HG03354 (cell line): ENCODE results near the gene AQR.

ENCODE experiments used
- ATAC-seq: cut with Tn5 transposase; IDR thresholded peaks from one replicate; pipeline ENCODE4 v1.9.1; 2021; ENCODE audit warnings: mild to moderate bottlenecking; ENCODE audit not compliant: unreplicated experiment, poor library complexity, severe bottlenecking

Gene AQR

GRCh38 chr15:34889476-34889875, 80.1 kb downstream of the AQR start:
- no peak for ATAC-seq

DNA sequence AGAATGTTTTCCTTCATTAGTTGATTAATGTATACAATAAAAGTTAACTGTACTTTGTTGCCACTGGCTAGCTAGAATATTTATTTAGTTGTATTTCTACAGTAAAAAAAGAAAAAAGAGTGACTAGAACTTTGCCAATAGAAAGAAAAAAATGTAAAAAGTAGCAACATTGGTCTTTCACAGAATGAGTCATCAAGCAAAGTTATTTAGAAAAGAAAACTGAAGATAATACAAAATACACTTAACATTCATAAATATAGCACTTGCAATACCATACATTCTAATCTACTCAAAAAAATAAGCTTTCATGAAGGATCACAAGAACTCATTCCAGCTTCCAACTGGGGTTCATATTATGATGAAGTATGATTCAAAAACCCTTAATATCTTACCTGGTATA, 83.4 kb downstream of the AQR start:
- no peak for ATAC-seq

- no peak for ATAC-seq
Measured at GRCh38 chr15:34883633-34884032, 85.9 kb downstream of the AQR start.

DNA sequence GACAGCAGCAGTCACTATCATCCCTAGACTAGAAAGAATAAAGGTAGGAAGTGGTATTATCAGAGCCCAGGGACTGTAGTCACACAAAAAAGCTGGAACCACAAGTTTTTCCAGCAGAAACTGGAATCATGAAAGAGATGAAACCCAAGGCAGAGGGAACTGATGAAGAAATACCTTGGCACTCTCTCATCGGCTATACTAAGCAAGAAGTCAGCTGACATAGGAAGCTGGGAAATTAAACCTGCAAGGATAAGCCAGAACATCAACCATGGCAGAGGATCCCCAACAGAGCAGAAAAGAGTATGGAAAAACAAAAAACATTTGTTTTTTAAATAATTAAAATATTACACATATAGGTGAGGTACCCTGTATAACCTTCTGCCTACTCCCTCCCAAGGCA, 86.5 kb downstream of the AQR start:
- no peak for ATAC-seq

DNA sequence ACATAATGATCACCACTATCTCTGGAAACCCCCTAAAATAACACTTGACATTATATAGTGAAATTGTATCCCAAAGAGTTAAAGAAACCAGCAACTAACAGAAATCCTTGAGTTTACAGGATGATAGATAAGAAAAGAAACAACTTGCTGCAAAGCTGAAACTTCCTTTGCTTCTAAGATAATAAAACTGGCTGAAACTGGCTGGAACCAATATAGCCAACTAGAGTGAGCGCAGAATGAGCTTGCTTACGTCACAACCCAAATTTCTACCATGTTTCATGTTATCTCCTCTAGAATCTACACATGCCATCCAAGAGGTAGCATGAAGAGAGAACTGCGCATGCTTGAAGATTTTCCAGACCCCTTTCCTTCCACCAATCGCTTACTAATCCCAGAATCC, 90.4 kb downstream of the AQR start:
- no peak for ATAC-seq

GRCh38 chr15:34876640-34877039, 92.9 kb downstream of the AQR start:
- no peak for ATAC-seq

DNA sequence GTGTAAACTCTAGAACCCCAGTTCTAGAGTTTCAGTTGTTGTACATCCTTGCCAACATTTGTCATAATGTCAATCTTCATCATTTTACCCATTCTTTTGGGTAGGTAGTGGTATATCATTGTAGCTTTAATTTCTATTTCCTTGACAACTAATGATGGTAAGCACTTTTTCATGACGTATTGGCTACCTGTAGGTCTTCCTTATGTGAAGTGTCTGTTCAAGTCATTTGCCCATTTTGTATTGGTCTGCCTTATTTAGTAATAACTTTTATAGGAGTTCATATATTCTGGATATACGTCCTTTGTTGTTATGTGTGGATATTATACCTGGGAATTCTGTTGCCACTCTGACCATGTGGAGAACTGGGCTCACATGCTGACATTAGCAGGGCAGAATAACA, 100.4 kb downstream of the AQR start:
- ATAC-seq = no peak

- no peak for ATAC-seq
Measured at GRCh38 chr15:34865531-34865930, 104.0 kb downstream of the AQR start.

DNA sequence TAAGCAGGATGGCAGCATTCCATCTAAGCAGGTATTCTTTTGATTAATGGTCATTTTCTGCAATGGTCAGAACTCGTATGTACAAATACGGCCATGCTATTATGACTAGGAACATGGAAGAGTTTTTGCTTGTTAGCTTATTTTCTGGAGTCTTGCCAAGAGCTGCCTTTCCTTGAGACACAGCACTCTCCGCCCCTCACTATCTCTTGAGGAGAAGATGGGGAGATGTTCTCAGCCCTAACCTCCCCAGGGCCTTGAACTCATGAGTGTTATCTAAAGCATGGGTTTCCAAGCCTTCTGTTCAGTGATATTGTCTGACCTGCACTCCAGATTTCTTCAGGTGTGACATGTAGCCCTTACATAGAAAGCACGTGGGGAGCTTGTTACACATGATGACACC, 108.3 kb downstream of the AQR start:
- ATAC-seq = no peak

DNA sequence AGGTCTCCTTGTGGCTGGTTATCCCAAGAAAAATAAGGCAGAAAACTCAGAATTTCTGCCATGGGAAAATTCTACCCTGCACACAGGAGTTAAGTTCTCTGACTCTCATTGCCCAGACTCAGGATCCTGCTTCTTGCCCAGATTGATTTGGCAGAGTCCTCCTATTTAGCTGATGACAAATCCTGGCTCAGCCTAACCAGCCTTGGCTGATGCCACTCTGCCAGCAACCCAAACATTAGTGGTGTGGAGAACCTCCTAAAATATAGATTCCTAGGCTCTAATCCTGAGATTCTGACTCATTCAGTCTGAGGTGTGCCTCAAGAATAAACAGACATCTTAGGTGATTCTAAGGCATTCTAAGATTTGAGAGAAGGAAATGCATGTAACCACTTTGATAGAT, 113.6 kb downstream of the AQR start:
- no peak for ATAC-seq

GRCh38 chr15:34855413-34855812, 114.1 kb downstream of the AQR start:
- no peak for ATAC-seq

DNA sequence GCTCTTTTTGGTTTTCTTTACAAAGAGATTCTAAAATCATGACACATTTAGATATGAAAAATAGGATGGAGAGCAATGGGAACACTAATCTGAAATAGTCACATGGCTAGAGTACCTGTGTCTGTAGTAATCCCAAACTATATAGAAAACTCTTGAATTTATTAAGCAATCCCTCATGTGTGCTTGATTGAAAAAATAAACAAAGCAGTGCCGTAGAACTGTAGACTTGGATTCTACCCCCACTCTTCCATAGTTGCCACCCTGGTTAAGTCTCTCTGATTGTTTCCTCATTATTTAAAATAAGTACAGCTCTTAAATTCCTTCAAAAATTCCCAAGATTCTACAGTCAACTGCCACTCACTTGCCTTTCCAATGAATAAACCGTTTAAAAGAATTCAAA, 115.3 kb downstream of the AQR start:
- ATAC-seq = no peak

DNA sequence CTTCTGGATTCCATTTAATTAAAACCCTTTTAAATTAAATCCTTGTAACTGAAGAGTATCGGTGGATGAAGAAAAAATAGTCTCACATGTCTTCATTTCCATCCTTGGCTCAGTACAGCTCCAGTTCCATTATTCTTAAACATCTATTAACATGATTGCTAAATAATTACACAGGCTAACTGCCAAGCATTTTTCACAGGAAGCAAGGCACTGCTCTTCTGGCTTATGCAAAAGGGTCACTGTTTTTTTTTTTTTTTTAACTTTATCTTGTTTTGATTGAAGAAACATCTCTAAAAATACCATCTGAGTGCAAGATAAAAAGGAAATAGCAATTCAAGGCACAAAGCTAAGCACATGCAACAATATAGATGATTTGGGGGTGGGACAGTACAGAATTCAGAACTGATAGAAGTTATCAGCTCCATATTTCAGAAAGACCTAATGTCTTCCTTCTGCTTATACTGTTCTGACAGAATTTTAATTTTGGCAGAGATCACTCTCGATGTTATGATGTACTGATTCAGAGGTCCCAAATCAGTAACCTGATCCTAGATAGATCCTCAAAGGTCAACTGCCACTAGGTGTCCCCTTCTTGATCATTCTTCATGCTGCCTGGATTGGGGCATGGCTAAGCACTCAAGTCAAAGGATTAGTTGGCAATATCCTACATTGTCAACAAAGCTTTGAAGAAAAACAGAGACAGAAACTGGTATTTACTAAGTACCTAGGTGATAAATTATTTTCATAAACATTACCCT, 116.4 kb downstream of the AQR start:
- ATAC-seq = no peak

- ATAC-seq = no peak
Measured at GRCh38 chr15:34851751-34852150, 117.8 kb downstream of the AQR start.

DNA sequence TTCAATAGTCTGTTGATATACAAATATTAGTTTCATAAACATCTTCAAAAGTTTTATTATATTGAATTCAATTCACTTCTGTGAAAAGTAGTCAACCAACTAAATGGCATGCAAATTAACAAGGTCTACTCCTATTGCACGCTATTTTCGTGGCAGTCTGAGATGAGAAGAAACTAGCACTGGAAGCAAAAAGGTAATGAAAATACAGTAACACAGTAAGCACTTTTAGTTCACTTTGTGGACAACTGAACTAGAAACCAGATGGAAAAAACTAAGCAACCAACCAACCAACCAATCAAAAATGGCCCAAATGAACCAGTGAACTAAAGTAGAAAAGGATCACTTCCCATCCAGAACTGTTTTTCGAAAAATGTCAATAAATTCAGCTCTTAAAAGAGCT, 118.5 kb downstream of the AQR start:
- no peak for ATAC-seq

GRCh38 chr15:34850121-34850520, 119.4 kb downstream of the AQR start:
- ATAC-seq = no peak

DNA sequence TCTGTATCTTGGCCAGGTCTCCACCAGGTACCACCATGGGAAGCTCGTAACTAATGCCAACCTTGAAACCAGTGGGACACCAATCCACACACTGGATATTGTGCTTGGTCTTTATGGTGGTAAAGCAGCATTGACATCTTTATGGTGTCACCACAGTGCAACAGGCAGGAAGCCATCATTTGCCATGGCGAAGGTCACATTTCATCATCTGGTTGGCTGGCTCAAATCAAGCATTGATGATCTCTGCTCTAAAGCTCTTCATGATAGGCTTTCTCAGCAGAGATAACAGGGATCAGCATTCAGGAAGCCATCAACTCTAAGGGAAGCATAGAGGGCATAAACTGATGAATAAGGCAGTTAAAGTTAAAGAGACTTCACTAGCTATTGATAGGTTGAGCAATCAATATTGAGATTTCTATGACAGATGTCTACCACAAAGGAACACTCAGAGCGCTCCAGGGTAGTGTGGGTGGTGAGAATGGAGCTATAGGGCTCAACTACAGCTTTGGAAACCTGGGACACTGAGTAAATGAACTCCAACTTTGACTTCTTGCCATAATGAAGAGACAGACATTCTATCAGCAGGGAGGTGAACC, 120.1 kb downstream of the AQR start:
- no peak for ATAC-seq

GRCh38 chr15:34847598-34847997, 121.9 kb downstream of the AQR start:
- no peak for ATAC-seq

GRCh38 chr15:34841262-34841725, 128.2 kb downstream of the AQR start:
- no peak for ATAC-seq

GRCh38 chr15:34838282-34838681, 131.3 kb downstream of the AQR start:
- ATAC-seq = no peak

GRCh38 chr15:34837246-34838016, 132.1 kb downstream of the AQR start:
- ATAC-seq = no peak
